Hepatocyte (in vitro differentiated cells): ENCODE data around the gene SEPTIN10.

ENCODE experiments used
- CTCF ChIP-seq: fragments of 200-600 bp; sonication (generic); IDR thresholded peaks from 2 replicates; pipeline ENCODE4 v1.5.1; 2016; ENCODE audit warnings: antibody characterized with exemption, mild to moderate bottlenecking; ENCODE audit not compliant: poor library complexity
- EZH2 ChIP-seq: fragments of 200-600 bp; sonication (generic); IDR thresholded peaks from 2 replicates; pipeline ENCODE4 v1.6.1; 2016; ENCODE audit warnings: antibody characterized with exemption, mild to moderate bottlenecking, borderline replicate concordance
- EZH2phosphoT487 ChIP-seq: fragments of 200-600 bp; sonication (generic); IDR thresholded peaks from one replicate; pipeline ENCODE4 v1.6.1; 2018; ENCODE audit warnings: antibody characterized with exemption, mild to moderate bottlenecking, low read depth, moderate library complexity; ENCODE audit not compliant: unreplicated experiment, severe bottlenecking

GRCh38 chr2:109607766-109608165 lies 6.0 kb downstream of the SEPTIN10 start:
- TF ChIP-seq CTCF (no peak), EZH2 (no peak), EZH2phosphoT487 (no peak)
